DMS 273 (cell line): Measurements from ENCODE around the gene PSMB9.
"Not testable (repeated sequence)": the region's sequence is repeated elsewhere in the genome, so short reads cannot be mapped to it uniquely, and the experiment has no call there.

Experiments used
- DNase-seq: peaks from one replicate; lab custom pipeline; 2025; ENCODE audit not compliant: unreplicated experiment; lab: John Stamatoyannopoulos, UW

PSMB9 gene

DNA sequence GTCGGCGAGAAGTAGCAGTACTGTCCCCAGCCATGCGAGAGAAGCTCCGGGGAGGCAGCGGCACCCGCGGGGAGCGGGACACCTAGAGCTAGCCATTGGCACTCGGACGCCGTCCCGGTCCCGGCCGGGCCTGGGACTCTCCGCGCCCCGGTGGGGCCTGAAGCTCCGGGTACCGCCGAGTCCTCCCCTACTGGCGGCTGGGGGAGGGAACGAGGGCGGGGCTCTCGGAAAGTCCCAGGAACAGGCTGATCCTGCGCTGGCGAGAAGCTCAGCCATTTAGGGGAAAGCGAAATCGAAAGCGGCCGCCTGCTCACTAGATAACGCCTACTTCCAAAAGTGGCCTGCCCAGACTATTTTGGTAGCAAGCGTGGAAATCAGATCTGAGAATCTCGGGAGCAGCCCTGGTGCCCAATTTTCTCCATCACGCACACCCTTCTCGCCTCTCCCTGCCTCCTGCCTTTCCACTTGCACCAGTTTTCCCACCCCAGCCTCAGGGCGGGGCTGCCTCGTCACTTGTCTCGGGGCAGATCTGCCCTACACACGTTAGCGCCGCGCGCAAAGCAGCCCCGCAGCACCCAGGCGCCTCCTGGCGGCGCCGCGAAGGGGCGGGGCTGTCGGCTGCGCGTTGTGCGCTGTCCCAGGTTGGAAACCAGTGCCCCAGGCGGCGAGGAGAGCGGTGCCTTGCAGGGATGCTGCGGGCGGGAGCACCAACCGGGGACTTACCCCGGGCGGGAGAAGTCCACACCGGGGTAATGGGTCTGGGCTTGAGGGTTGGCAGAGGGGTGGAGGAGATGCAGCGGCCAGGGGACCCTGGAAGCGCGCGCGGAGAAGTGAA is at the start of gene PSMB9, which contains the start of gene TAP1:
PSMB9 (plus strand) TSS at position 652 of the 835 bp plus-strand sequence; CDS start at position 690, 38 bp downstream.
TAP1 (minus strand) TSS at position 164 of the 835 bp plus-strand sequence; CDS start at position 96, 68 bp downstream.
- DNase-seq: peak; percentile 98

GRCh38 chr6:32805404-32805803 is 48.6 kb upstream of the PSMB9 start:
- not testable (repeated sequence) for DNase-seq

- no peak for DNase-seq
Observed at GRCh38 chr6:32807020-32807580, 46.9 kb upstream of the PSMB9 start.

GRCh38 chr6:32809171-32809570 is 44.8 kb upstream of the PSMB9 start:
- DNase-seq: no peak

DNA sequence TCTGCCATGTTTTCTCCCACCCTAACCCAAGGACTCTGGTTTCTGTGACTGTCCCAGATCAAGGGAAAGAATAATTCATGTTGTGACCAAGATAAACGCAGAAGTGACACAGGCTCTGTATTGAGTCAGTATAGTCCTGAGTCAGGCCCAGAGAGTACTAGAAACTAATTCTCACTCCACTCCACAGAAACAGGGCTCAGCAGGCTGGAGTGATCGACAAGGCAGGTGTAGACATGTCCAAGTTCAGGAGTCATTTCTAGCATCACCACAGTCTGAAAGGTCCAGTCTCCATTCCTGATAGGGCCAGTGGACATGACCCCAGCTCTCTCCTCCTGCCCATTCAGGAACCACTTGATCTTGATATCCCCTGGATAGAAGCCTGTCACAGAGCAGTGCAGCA is 39.8 kb upstream of the PSMB9 start:
- DNase-seq: no peak

DNA sequence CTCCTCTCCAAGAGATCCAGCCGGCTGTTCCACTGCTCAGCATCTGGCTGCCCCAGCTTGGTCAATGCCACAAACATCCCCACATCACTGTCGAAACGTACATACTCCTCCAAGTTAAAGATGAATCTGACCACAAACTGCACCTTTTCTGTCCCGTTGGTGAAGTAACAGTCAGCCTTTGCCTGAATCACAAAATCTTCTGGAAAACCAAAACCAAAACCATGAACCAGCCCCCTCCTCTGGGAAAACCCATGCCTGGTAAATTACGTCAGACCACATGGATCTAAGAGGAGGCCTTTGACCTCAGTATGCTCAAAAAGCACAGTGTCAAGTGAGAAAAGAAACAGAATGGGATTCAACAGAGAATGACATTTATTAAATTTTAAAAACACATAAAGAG is 38.9 kb upstream of the PSMB9 start:
- DNase-seq: no peak

DNA sequence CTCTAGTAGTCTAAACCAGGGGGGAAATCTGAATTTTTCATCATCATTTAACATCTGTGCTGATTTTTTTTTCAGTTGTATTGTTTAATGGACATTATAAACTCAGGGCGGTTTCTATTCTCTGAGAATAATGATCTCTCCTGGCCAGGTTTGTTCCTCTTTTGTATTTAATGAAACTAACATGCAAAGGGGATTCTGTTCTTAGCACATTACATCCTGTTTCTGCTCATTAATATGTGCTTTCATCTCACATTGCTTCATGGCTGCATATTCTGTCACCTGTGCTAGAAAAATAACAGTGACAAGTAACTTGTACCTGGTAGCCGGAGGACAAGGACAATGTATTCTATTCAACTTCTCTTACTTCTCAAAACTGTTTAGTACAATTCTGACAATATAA is 38.0 kb upstream of the PSMB9 start:
- no peak for DNase-seq

GRCh38 chr6:32816746-32817204 is 37.2 kb upstream of the PSMB9 start, which contains the start of gene HLA-DOB:
TSS of gene HLA-DOB (minus strand) at chr6:32817002. CDS start at chr6:32816951, 51 bp downstream.
- DNase-seq: peak; percentile 62

DNA sequence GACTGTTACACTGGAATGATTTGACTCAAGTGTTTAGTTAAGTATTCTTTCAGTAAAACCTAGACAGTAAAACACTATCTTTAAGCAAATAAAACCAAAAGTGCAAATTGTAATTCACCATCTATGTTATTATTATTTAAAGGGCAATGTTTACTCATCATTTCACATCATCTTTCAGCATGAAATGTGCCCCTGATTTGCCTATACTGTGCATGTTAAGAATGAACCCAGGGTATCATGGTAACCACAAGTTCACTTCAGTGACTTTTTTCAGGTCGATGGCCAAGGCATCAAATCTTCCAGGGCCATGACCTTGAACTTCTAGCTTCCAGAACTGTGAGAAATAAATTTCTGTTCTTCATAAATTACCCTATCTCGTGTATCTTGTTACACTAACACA is 35.1 kb upstream of the PSMB9 start:
- no peak for DNase-seq

DNA sequence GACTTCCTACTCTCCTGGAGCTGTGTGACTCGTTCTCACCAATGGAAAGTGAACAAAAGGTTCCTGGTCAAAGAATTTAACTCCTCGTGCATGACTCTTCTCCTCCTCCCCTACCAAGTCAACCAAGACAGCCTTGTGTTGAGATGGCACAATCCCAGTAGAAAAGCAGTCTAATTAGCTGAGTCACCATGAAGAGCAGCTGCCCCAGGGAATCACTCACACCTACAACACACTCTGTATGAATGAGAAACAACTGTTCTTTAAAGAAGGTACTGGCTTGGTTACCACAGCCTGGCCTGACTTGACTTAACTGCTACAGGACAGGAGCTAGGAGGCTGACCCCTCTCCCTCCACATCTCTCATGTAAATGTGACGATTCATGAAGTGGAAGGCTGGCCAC is 34.3 kb upstream of the PSMB9 start:
- peak; percentile 49 for DNase-seq

GRCh38 chr6:32825966-32826365 is 28.0 kb upstream of the PSMB9 start:
- DNase-seq: peak; percentile 34

- DNase-seq: no peak
Observed at GRCh38 chr6:32827025-32827424, 27.0 kb upstream of the PSMB9 start.

GRCh38 chr6:32829495-32829894 is 24.5 kb upstream of the PSMB9 start:
- DNase-seq: no peak

- DNase-seq: no peak
Observed at GRCh38 chr6:32830017-32830416, 24.0 kb upstream of the PSMB9 start.

GRCh38 chr6:32830936-32831335 is 23.1 kb upstream of the PSMB9 start:
- DNase-seq: no peak

DNA sequence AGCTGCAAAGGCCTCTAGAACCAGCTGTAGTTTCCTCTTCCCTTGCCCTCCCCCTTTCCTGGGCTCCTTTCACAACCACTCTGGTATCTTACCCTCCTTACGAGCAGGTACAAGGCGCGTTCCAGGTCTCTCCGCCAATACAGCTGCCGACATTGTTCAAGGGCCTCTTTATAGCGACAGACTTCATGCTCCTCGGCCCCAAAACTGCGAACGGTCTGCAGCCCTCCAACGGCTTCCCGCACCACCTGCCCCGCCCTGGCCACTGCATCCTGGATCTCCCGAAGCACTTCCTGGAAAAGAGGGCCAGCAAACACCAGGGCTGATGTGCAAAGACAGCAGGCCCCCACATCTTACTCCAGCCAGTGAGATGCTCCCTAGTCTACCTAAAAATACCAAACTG is 21.5 kb upstream of the PSMB9 start:
- no peak for DNase-seq

GRCh38 chr6:32833664-32834063 is 20.3 kb upstream of the PSMB9 start:
- DNase-seq: no peak

GRCh38 chr6:32835167-32835893 is 18.7 kb upstream of the PSMB9 start:
- DNase-seq: no peak

DNA sequence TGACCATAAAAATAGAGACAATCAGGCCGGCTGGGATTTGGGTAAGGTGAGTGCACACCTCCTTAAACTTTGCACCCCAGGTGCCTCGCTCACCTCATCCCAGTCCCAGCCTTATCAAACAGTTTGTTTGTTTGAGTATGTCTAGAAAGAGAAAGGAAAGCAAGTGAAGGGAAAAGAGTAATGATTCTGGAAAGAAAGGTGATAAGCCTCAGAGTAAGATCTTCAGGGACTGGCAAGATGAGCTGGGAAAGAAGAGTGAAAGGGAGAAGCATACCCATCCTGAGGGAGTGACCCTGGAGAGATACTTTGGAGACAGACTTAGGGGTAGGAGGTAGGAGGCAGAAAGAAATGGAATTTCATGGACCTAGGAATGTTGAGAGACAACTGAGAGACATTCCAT is 17.1 kb upstream of the PSMB9 start:
- no peak for DNase-seq

DNA sequence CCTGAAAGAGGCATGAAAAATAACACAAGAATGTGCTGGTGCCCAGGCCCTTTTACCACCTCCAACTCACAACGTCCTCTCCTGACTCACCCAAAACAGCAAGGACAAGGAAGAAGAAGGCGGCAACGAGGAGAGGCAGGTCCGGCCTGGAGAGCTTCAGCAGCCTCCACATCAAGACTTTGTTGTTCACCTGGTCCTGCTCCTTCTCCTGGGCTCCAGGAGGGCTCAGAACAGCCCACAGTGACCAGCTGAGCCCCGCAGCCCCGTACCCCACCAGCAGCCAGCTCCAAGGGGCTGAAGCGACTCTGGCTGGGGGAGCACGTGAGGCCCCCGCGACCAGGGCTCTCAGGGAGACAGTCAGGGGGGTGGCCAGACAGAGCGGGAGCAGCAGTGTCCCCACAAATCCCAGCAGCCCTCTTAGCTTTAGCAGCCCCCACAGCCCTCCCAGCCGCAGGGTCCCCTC is 16.3 kb upstream of the PSMB9 start:
- DNase-seq: peak; percentile 45
